Smooth muscle cell (in vitro differentiated cells): ENCODE data around the gene MSTO1. TPM values are rescaled to one million over a fixed set of nuclear protein-coding genes. Genes with fewer than 3 reads are reported as not detected.
"Not testable (repeated sequence)": the region's sequence is repeated elsewhere in the genome, so short reads cannot be mapped to it uniquely, and the experiment has no call there.

Source experiments
- DNase-seq: peaks from one replicate; lab custom pipeline; 2025; ENCODE audit not compliant: unreplicated experiment; lab: John Stamatoyannopoulos, UW
- H2AFZ ChIP-seq: fragments of 200-600 bp; sonication (generic); 2 replicates; pipeline ENCODE4 v1.6.0; 2016; ENCODE audit warnings: antibody characterized with exemption, low read depth, mild to moderate bottlenecking
- H3F3A ChIP-seq: fragments of 200-600 bp; sonication (generic); 2 replicates; pipeline ENCODE4 v1.6.0; 2017; ENCODE audit warnings: antibody characterized with exemption, low read depth
- H3K27ac ChIP-seq: fragments of 200-600 bp; sonication (generic); 2 replicates; pipeline ENCODE4 v1.5.1; 2016; ENCODE audit warnings: low read depth, mild to moderate bottlenecking
- H3K27me3 ChIP-seq: fragments of 200-600 bp; sonication (generic); 2 replicates; pipeline ENCODE4 v1.6.1; 2016; ENCODE audit warnings: low read depth, mild to moderate bottlenecking
- H3K36me3 ChIP-seq: fragments of 200-600 bp; sonication (generic); 2 replicates; pipeline ENCODE4 v1.5.1; 2016; ENCODE audit warnings: low read depth
- H3K4me1 ChIP-seq: fragments of 200-600 bp; sonication (generic); 2 replicates; pipeline ENCODE4 v1.5.1; 2016; ENCODE audit warnings: low read depth
- H3K4me2 ChIP-seq: fragments of 200-600 bp; sonication (generic); 2 replicates; pipeline ENCODE4 v1.6.0; 2016; ENCODE audit warnings: mild to moderate bottlenecking
- H3K4me3 ChIP-seq: fragments of 200-600 bp; sonication (generic); 2 replicates; pipeline ENCODE4 v1.5.1; 2016; ENCODE audit warnings: mild to moderate bottlenecking
- H3K79me2 ChIP-seq: fragments of 200-600 bp; sonication (generic); 2 replicates; pipeline ENCODE4 v1.6.0; 2016; ENCODE audit warnings: low read depth, mild to moderate bottlenecking
- H3K9ac ChIP-seq: fragments of 200-600 bp; sonication (generic); 2 replicates; pipeline ENCODE4 v1.6.0; 2016; ENCODE audit warnings: low read depth
- H3K9me3 ChIP-seq: fragments of 200-600 bp; sonication (generic); replicated peaks from 2 replicates; pipeline ENCODE4 v1.5.1; 2016; ENCODE audit warnings: low read depth
- H4K20me1 ChIP-seq: fragments of 200-600 bp; sonication (generic); 2 replicates; pipeline ENCODE4 v1.6.0; 2016; ENCODE audit warnings: low read depth
- CTCF ChIP-seq: fragments of 200-600 bp; sonication (generic); IDR thresholded peaks from 2 replicates; pipeline ENCODE4 v1.5.1; 2017; ENCODE audit warnings: borderline replicate concordance, mild to moderate bottlenecking, antibody characterized with exemption; ENCODE audit not compliant: insufficient read depth, poor library complexity, severe bottlenecking
- WGBS: methylation state at CpG from one replicate; pipeline ENCODE4 v1.1.7; 2016; ENCODE audit warnings: low lambda C conversion rate; 5-methylcytosine and 5-hydroxymethylcytosine counted together
- polyA plus RNA-seq: library from polyadenylated mRNA; unstranded; fragments of >200 nt; fragmentation: Nextera tagmentation; extraction: Ambion mirVana; gene quantifications from 2 replicates; pipeline ENCODE4 v1.2.1, GENCODE V29; 2016
- total RNA-seq: library from RNA; depleted of rRNA; stranded (reverse); fragments of >200 nt; gene quantifications from 2 replicates; pipeline ENCODE4 v1.2.3, GENCODE V29; 2014

MSTO1 gene
- total and polyA plus RNA-seq, 2 experiments from 2014 or later = 17.5 to 41.2 TPM

- Histone ChIP-seq H2AFZ (no peak overlapping the region), H3K4me2 (no peak overlapping the region), H3K36me3 (no peaks in the 10 kb centered on the region), H3K9ac (no peak overlapping the region), H3K4me1 (no peaks in the 10 kb centered on the region), H3K27ac (no peak overlapping the region), H3F3A (no peaks in the 10 kb centered on the region), H3K9me3 (no peaks in the 10 kb centered on the region), H3K4me3 (no peak overlapping the region), H4K20me1 (no peaks in the 10 kb centered on the region), H3K79me2 (no peaks in the 10 kb centered on the region), H3K27me3 (no peaks in the 10 kb centered on the region)
- no peak for DNase-seq
- 91% methylated on average over 2 of the region's 2 CpGs for WGBS
- TF ChIP-seq CTCF = no peak
Measured at GRCh38 chr1:155622191-155622590, 12.2 kb downstream of the MSTO1 start.

GRCh38 chr1:155623357-155623756 is 13.3 kb downstream of the MSTO1 start:
- Histone ChIP-seq H4K20me1 (no peaks in the 10 kb centered on the region), H3K27me3 (no peaks in the 10 kb centered on the region), H3K36me3 (no peaks in the 10 kb centered on the region), H2AFZ (no peak overlapping the region), H3K4me1 (no peaks in the 10 kb centered on the region), H3K27ac (no peak overlapping the region), H3K9me3 (no peaks in the 10 kb centered on the region), H3K4me2 (no peak overlapping the region), H3K4me3 (no peak overlapping the region), H3F3A (no peaks in the 10 kb centered on the region), H3K9ac (no peak overlapping the region), H3K79me2 (no peaks in the 10 kb centered on the region)
- no peak for DNase-seq
- no peak for TF ChIP-seq CTCF
- WGBS = 76% methylated on average over 1 of the region's 1 CpG

GRCh38 chr1:155626428-155626827 is 16.4 kb downstream of the MSTO1 start:
- H3K36me3 ChIP-seq, H4K20me1 ChIP-seq, H3K79me2 ChIP-seq, H3F3A ChIP-seq, H2AFZ ChIP-seq, H3K4me1 ChIP-seq, DNase-seq, H3K4me3 ChIP-seq, H3K27ac ChIP-seq, H3K9me3 ChIP-seq, H3K9ac ChIP-seq, H3K4me2 ChIP-seq, H3K27me3 ChIP-seq: not testable (repeated sequence)
- 82% methylated on average over 4 of the region's 7 CpGs for WGBS

GRCh38 chr1:155636397-155637153 is 26.6 kb downstream of the MSTO1 start:
- Histone ChIP-seq H3K4me3 (no peak overlapping the region), H3K4me1 (peaks cover 7% of the 10 kb centered on the region), H3K9ac (no peak overlapping the region), H3K79me2 (no peaks in the 10 kb centered on the region), H3K27ac (no peak overlapping the region), H3K27me3 (no peaks in the 10 kb centered on the region), H3F3A (no peaks in the 10 kb centered on the region), H3K4me2 (no peak overlapping the region), H4K20me1 (no peaks in the 10 kb centered on the region), H3K36me3 (no peaks in the 10 kb centered on the region), H3K9me3 (no peaks in the 10 kb centered on the region), H2AFZ (no peak overlapping the region)
- WGBS = 92% methylated on average over 11 of the region's 11 CpGs
- TF ChIP-seq CTCF = no peak
- DNase-seq = no peak
